Astrocyte (in vitro differentiated cells and primary cell): Measurements from ENCODE around the gene DCAF6. TPM values are rescaled to one million over a fixed set of nuclear protein-coding genes. Genes with fewer than 3 reads are reported as not detected.

Experiments
- DNase-seq: peaks from one replicate; pipeline ENCODE4 v3.0.0-alpha.2; 2010; ENCODE audit warnings: low read depth
- FAIRE-seq: peaks from 2 replicates; lab custom pipeline; 2011; peaks lifted over from hg19 to GRCh38; lab: Jason Lieb, UNC
- H2AFZ ChIP-seq: 2 replicates; pipeline ENCODE4 v1.6.0; 2012; ENCODE audit warnings: low read depth, low read length, inconsistent platforms
- H3K27ac ChIP-seq: 2 replicates; pipeline ENCODE4 v1.5.1; 2011; ENCODE audit warnings: low read depth, low read length, inconsistent platforms
- H3K27me3 ChIP-seq: 2 replicates; pipeline ENCODE4 v1.6.0; 2011; ENCODE audit warnings: low read length, inconsistent platforms; ENCODE audit not compliant: insufficient read depth
- H3K36me3 ChIP-seq: 2 replicates; pipeline ENCODE4 v1.5.1; 2011; ENCODE audit warnings: low read length, inconsistent platforms; ENCODE audit not compliant: insufficient read depth
- H3K4me1 ChIP-seq: 2 replicates; pipeline ENCODE4 v1.5.1; 2011; ENCODE audit warnings: low read length, inconsistent platforms; ENCODE audit not compliant: insufficient read depth
- H3K4me2 ChIP-seq: 2 replicates; pipeline ENCODE4 v1.6.0; 2012; ENCODE audit warnings: low read length, inconsistent platforms
- H3K4me3 ChIP-seq: 2 replicates; pipeline ENCODE4 v1.5.1; 2011; ENCODE audit warnings: low read depth, mild to moderate bottlenecking, low read length, inconsistent platforms; ENCODE audit not compliant: insufficient read depth
- H3K79me2 ChIP-seq: 2 replicates; pipeline ENCODE4 v1.6.0; 2012; ENCODE audit warnings: mild to moderate bottlenecking, low read length, inconsistent platforms; ENCODE audit not compliant: insufficient read depth
- H3K9ac ChIP-seq: 2 replicates; pipeline ENCODE4 v1.6.0; 2012; ENCODE audit warnings: mild to moderate bottlenecking, low read length, inconsistent platforms
- H3K9me3 ChIP-seq: 2 replicates; pipeline ENCODE4 v1.5.1; 2012; ENCODE audit warnings: low read depth, mild to moderate bottlenecking, low read length, inconsistent platforms; ENCODE audit not compliant: insufficient read depth
- H4K20me1 ChIP-seq: 2 replicates; pipeline ENCODE4 v1.6.0; 2012; ENCODE audit warnings: low read length, inconsistent platforms; ENCODE audit not compliant: insufficient read depth
- H3K27ac Mint-ChIP-seq: one replicate; pipeline ENCODE4 v1.8.0; 2021; ENCODE audit warnings: mild to moderate bottlenecking, mixed read lengths; ENCODE audit not compliant: unreplicated experiment
- H3K27me3 Mint-ChIP-seq: one replicate; pipeline ENCODE4 v1.8.0; 2021; ENCODE audit warnings: low read depth, mixed read lengths; ENCODE audit not compliant: unreplicated experiment
- H3K36me3 Mint-ChIP-seq: one replicate; pipeline ENCODE4 v1.8.0; 2021; ENCODE audit warnings: low read depth, mixed read lengths; ENCODE audit not compliant: unreplicated experiment
- H3K4me1 Mint-ChIP-seq: one replicate; pipeline ENCODE4 v1.8.0; 2021; ENCODE audit warnings: low read depth, mixed read lengths; ENCODE audit not compliant: unreplicated experiment
- H3K4me3 Mint-ChIP-seq: one replicate; pipeline ENCODE4 v1.8.0; 2021; ENCODE audit warnings: mild to moderate bottlenecking, moderate library complexity, mixed read lengths; ENCODE audit not compliant: unreplicated experiment
- H3K9me3 Mint-ChIP-seq: one replicate; pipeline ENCODE4 v1.8.0; 2021; ENCODE audit warnings: mild to moderate bottlenecking, mixed read lengths; ENCODE audit not compliant: unreplicated experiment
- CTCF ChIP-seq: IDR thresholded peaks from 2 replicates; pipeline ENCODE4 v1.5.1; 2011; ENCODE audit warnings: low read depth, mild to moderate bottlenecking, inconsistent platforms, low read length, moderate library complexity; ENCODE audit not compliant: insufficient read depth
- EZH2 ChIP-seq: IDR thresholded peaks from 2 replicates; pipeline ENCODE4 v1.6.1; 2012; ENCODE audit warnings: mild to moderate bottlenecking, low read length, inconsistent platforms; ENCODE audit not compliant: insufficient read depth
- microRNA-seq: library from miRNA; unstranded; fragments of <30 nt; microRNA quantifications from one replicate; pipeline ENCODE4 v1.2.0, GENCODE V29; 2020
- total RNA-seq: library from RNA; stranded (reverse); gene quantifications from 2 replicates; pipeline ENCODE4 v1.2.1, GENCODE V29; 2021

The DCAF6 gene
- total RNA-seq, 1 donor from 2014 or later = 57.4 TPM

- Histone ChIP-seq H3K36me3 (no peaks in the 10 kb centered on the region), H3K9me3 (no peaks in the 10 kb centered on the region), H3K27me3 (no peaks in the 10 kb centered on the region), H3K4me2 (no peak overlapping the region), H3K79me2 (peaks cover 12% of the 10 kb centered on the region), H2AFZ (no peak overlapping the region), H3K27ac (no peak overlapping the region), H3K4me1 (peaks cover 15% of the 10 kb centered on the region), H4K20me1 (peaks cover 5% of the 10 kb centered on the region), H3K9ac (no peak overlapping the region), H3K4me3 (no peak overlapping the region)
- no peak for FAIRE-seq
- Mint-ChIP-seq H3K27me3 (no peaks in the 10 kb centered on the region), H3K4me1 (peaks cover 12% of the 10 kb centered on the region), H3K9me3 (peaks cover 4% of the 10 kb centered on the region), H3K36me3 (peaks cover 21% of the 10 kb centered on the region), H3K4me3 (no peak overlapping the region), H3K27ac (no peak overlapping the region)
- TF ChIP-seq CTCF = no peak
- no peak for TF ChIP-seq EZH2
- no peak for DNase-seq
Measured at GRCh38 chr1:168125051-168125450, 188.6 kb downstream of the DCAF6 start.

Small RNAs within 50 kb of the gene (microRNA-seq; reads per million reads assigned to microRNA genes)
- gene MIR1255B2 = not detected

Other genes starting within 250 kb of the DCAF6 start
- 229 and 240 TPM in 2 replicates for gene MPZL1, start 214.7 kb upstream of the DCAF6 start, total RNA-seq
- 0.07 and 0.27 TPM in 2 replicates for gene ADCY10, start 22.5 kb upstream of the DCAF6 start, total RNA-seq
- 53.2 and 62.3 TPM in 2 replicates for gene MPC2, start 389 bp downstream of the DCAF6 start, total RNA-seq
- gene GPR161, start 200.2 kb downstream of the DCAF6 start, total RNA-seq = 16.5 and 21.9 TPM in 2 replicates
- 34.4 and 37.4 TPM in 2 replicates for gene TIPRL, start 242.3 kb downstream of the DCAF6 start, total RNA-seq